HG03432 (cell line): ENCODE measurements around the gene ZNF697.
"Not testable (repeated sequence)": the region's sequence is repeated elsewhere in the genome, so short reads cannot be mapped to it uniquely, and the experiment has no call there.

Experiments used
- ATAC-seq: cut with Tn5 transposase; IDR thresholded peaks from one replicate; pipeline ENCODE4 v1.9.1; 2021; ENCODE audit warnings: mild to moderate bottlenecking, moderate library complexity; ENCODE audit not compliant: unreplicated experiment

Gene ZNF697

GRCh38 chr1:119632103-119632490 is 16.0 kb downstream of the ZNF697 start:
- no peak for ATAC-seq

- peak; percentile 63 for ATAC-seq
Observed at GRCh38 chr1:119631433-119632102, 16.5 kb downstream of the ZNF697 start.

GRCh38 chr1:119631086-119631432 is 17.0 kb downstream of the ZNF697 start:
- ATAC-seq = no peak

- ATAC-seq = no peak
Observed at GRCh38 chr1:119626841-119627240, 21.2 kb downstream of the ZNF697 start.

GRCh38 chr1:119626011-119626545 is 22.0 kb downstream of the ZNF697 start:
- no peak for ATAC-seq

GRCh38 chr1:119623678-119624077 is 24.4 kb downstream of the ZNF697 start:
- no peak for ATAC-seq

GRCh38 chr1:119623193-119623515 is 24.9 kb downstream of the ZNF697 start:
- ATAC-seq = no peak

- ATAC-seq = no peak
Observed at GRCh38 chr1:119622311-119623192, 25.5 kb downstream of the ZNF697 start.

GRCh38 chr1:119621705-119622104 is 26.4 kb downstream of the ZNF697 start:
- no peak for ATAC-seq

GRCh38 chr1:119617751-119618691 is 30.0 kb downstream of the ZNF697 start:
- no peak for ATAC-seq

- not testable (repeated sequence) for ATAC-seq
Observed at GRCh38 chr1:119616748-119617147, 31.3 kb downstream of the ZNF697 start.

GRCh38 chr1:119615100-119615499 is 33.0 kb downstream of the ZNF697 start:
- ATAC-seq = not testable (repeated sequence)

- ATAC-seq = peak; percentile 85
Observed at GRCh38 chr1:119613769-119614720, 34.0 kb downstream of the ZNF697 start.

- ATAC-seq = peak; percentile 52
Observed at GRCh38 chr1:119611701-119612113, 36.4 kb downstream of the ZNF697 start.

GRCh38 chr1:119608816-119609215 is 39.2 kb downstream of the ZNF697 start:
- not testable (repeated sequence) for ATAC-seq

- ATAC-seq = not testable (repeated sequence)
Observed at GRCh38 chr1:119607087-119607807, 40.8 kb downstream of the ZNF697 start.

- no peak for ATAC-seq
Observed at GRCh38 chr1:119606394-119606793, 41.7 kb downstream of the ZNF697 start.

GRCh38 chr1:119605686-119606085 is 42.4 kb downstream of the ZNF697 start:
- ATAC-seq = no peak

GRCh38 chr1:119605080-119605479 is 43.0 kb downstream of the ZNF697 start:
- not testable (repeated sequence) for ATAC-seq
